ENCODE measurements around the gene CTR9.

DNA sequence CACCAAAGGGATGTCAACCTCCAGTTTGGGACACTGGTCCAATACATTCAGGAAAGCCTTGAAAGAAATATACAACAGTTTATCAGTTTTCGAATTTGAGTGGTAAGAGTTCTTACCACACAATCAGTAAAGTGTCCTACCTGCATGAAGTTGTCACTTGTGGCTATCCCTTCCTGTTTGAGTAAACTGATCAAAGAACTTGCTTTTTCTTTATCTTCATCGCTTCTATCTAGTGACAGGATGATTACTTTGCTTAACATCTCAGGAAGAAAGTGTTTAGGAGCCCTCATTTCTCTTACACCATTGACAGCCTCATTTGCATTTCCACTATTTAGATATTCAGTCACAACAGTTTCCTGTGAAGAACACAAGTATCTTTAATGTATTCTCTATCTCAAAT is 49.2 kb downstream of the CTR9 start:
- TF ChIP-seq POLR2AphosphoS5 (IDR thresholded peaks at IDR 0.05) (no peak), POLR2A (IDR thresholded peaks at IDR 0.05) (no peak)
- TF ChIP-seq, protein P1, sequence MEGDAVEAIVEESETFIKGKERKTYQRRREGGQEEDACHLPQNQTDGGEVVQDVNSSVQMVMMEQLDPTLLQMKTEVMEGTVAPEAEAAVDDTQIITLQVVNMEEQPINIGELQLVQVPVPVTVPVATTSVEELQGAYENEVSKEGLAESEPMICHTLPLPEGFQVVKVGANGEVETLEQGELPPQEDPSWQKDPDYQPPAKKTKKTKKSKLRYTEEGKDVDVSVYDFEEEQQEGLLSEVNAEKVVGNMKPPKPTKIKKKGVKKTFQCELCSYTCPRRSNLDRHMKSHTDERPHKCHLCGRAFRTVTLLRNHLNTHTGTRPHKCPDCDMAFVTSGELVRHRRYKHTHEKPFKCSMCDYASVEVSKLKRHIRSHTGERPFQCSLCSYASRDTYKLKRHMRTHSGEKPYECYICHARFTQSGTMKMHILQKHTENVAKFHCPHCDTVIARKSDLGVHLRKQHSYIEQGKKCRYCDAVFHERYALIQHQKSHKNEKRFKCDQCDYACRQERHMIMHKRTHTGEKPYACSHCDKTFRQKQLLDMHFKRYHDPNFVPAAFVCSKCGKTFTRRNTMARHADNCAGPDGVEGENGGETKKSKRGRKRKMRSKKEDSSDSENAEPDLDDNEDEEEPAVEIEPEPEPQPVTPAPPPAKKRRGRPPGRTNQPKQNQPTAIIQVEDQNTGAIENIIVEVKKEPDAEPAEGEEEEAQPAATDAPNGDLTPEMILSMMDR (IDR thresholded peaks at IDR 0.05 in 8 of 11, conservative IDR thresholded peaks at IDR 0.05 in 3 of 11), result no peak
